Measurements from ENCODE around the gene OR1E1.
"Not testable (repeated sequence)": the region's sequence is repeated elsewhere in the genome, so short reads cannot be mapped to it uniquely, and the experiment has no call there.

Gene OR1E1

GRCh38 chr17:3400055-3400454, 1.8 kb upstream of the OR1E1 start:
- H3K9ac ChIP-seq, result no peak overlapping the region
- no peaks in the 10 kb centered on the region for H3K27me3 ChIP-seq (ENCODE audit: control insufficient read depth, insufficient read depth, low read length)
- no peak overlapping the region for H3K4me2 ChIP-seq (ENCODE audit: low read length)
- no peaks in the 10 kb centered on the region for H3K36me3 ChIP-seq (ENCODE audit: control insufficient read depth, insufficient read depth, low read length)
- H2AFZ ChIP-seq, result no peak overlapping the region
- H3K4me3 ChIP-seq (ENCODE audit: low read depth, low read length), result no peak overlapping the region
- no peaks in the 10 kb centered on the region for H3K9me3 ChIP-seq (ENCODE audit: control insufficient read depth, low read length)
- no peak overlapping the region for H3K27ac ChIP-seq
- no peak for TF ChIP-seq CTCF (IDR thresholded peaks at IDR 0.05)
- H3K79me2 ChIP-seq, result no peaks in the 10 kb centered on the region
- H3K4me1 ChIP-seq, result no peaks in the 10 kb centered on the region

- not testable (repeated sequence) for H3K27me3 ChIP-seq (ENCODE audit: control insufficient read depth, insufficient read depth, low read length); H3K36me3 ChIP-seq (ENCODE audit: control insufficient read depth, insufficient read depth, low read length); H3K27ac ChIP-seq; H3K9me3 ChIP-seq (ENCODE audit: control insufficient read depth, low read length); H2AFZ ChIP-seq; H3K4me3 ChIP-seq (ENCODE audit: low read depth, low read length); H3K79me2 ChIP-seq; H3K4me2 ChIP-seq (ENCODE audit: low read length); H3K4me1 ChIP-seq; H3K9ac ChIP-seq
Observed at GRCh38 chr17:3397801-3398200, 409 bp downstream of the OR1E1 start.

GRCh38 chr17:3389791-3390190, 8.4 kb downstream of the OR1E1 start:
- Histone ChIP-seq H3K36me3 (ENCODE audit: control insufficient read depth, insufficient read depth, low read length) (no peaks in the 10 kb centered on the region), H3K4me1 (no peaks in the 10 kb centered on the region)

GRCh38 chr17:3385869-3386816, 12.1 kb downstream of the OR1E1 start, which contains the start of gene OR3A2:
TSS of gene OR3A2 (minus strand) at chr17:3386308.
- no peaks in the 10 kb centered on the region for H3K4me1 ChIP-seq
- H2AFZ ChIP-seq, result no peak within 1 kb of the TSS
- H3K9ac ChIP-seq, result no peak within 1 kb of the TSS
- no peaks in the 10 kb centered on the region for H3K79me2 ChIP-seq
- H3K4me3 ChIP-seq (ENCODE audit: low read depth, low read length), result no peak within 1 kb of the TSS
- no peak within 1 kb of the TSS for H3K4me2 ChIP-seq (ENCODE audit: low read length)
- no peaks in the 10 kb centered on the region for H3K27me3 ChIP-seq (ENCODE audit: control insufficient read depth, insufficient read depth, low read length)
- H3K36me3 ChIP-seq (ENCODE audit: control insufficient read depth, insufficient read depth, low read length), result no peaks in the 10 kb centered on the region
- no peaks in the 10 kb centered on the region for H3K9me3 ChIP-seq (ENCODE audit: control insufficient read depth, low read length)
- no peak within 1 kb of the TSS for H3K27ac ChIP-seq
- no peak for TF ChIP-seq CTCF (IDR thresholded peaks at IDR 0.05)

More at GRCh38 chr17:3389791-3390190, 8.4 kb downstream of the OR1E1 start:
- no peak overlapping the region for H2AFZ ChIP-seq
- TF ChIP-seq CTCF (IDR thresholded peaks at IDR 0.05), result no peak
- no peaks in the 10 kb centered on the region for H3K79me2 ChIP-seq
- no peak overlapping the region for H3K27ac ChIP-seq
- no peaks in the 10 kb centered on the region for H3K9me3 ChIP-seq (ENCODE audit: control insufficient read depth, low read length)
- no peak overlapping the region for H3K4me2 ChIP-seq (ENCODE audit: low read length)
- H3K9ac ChIP-seq, result no peak overlapping the region
- no peaks in the 10 kb centered on the region for H3K27me3 ChIP-seq (ENCODE audit: control insufficient read depth, insufficient read depth, low read length)
- H3K4me3 ChIP-seq (ENCODE audit: low read depth, low read length), result no peak overlapping the region

GRCh38 chr17:3381957-3382356, 16.3 kb downstream of the OR1E1 start:
- H3K36me3 ChIP-seq (ENCODE audit: control insufficient read depth, insufficient read depth, low read length), result no peaks in the 10 kb centered on the region
- H3K4me2 ChIP-seq (ENCODE audit: low read length), result no peak overlapping the region
- no peak for TF ChIP-seq CTCF (IDR thresholded peaks at IDR 0.05)
- H3K4me3 ChIP-seq (ENCODE audit: low read depth, low read length), result no peak overlapping the region
- H3K27me3 ChIP-seq (ENCODE audit: control insufficient read depth, insufficient read depth, low read length), result no peaks in the 10 kb centered on the region
- H3K9ac ChIP-seq, result no peak overlapping the region
- H3K79me2 ChIP-seq, result no peaks in the 10 kb centered on the region
- H3K9me3 ChIP-seq (ENCODE audit: control insufficient read depth, low read length), result no peaks in the 10 kb centered on the region
- H3K27ac ChIP-seq, result no peak overlapping the region
- H3K4me1 ChIP-seq, result no peaks in the 10 kb centered on the region
- H2AFZ ChIP-seq, result no peak overlapping the region

Measured in parathyroid adenoma (tissue), 2 donors.